GM19438 (cell line): ENCODE data around the gene ZMYND8.
"Not testable (repeated sequence)": the region's sequence is repeated elsewhere in the genome, so short reads cannot be mapped to it uniquely, and the experiment has no call there.

Source experiments
- ATAC-seq: cut with Tn5 transposase; IDR thresholded peaks from one replicate; pipeline ENCODE4 v1.9.1; 2021; ENCODE audit warnings: low read depth; ENCODE audit not compliant: unreplicated experiment

The ZMYND8 gene

DNA sequence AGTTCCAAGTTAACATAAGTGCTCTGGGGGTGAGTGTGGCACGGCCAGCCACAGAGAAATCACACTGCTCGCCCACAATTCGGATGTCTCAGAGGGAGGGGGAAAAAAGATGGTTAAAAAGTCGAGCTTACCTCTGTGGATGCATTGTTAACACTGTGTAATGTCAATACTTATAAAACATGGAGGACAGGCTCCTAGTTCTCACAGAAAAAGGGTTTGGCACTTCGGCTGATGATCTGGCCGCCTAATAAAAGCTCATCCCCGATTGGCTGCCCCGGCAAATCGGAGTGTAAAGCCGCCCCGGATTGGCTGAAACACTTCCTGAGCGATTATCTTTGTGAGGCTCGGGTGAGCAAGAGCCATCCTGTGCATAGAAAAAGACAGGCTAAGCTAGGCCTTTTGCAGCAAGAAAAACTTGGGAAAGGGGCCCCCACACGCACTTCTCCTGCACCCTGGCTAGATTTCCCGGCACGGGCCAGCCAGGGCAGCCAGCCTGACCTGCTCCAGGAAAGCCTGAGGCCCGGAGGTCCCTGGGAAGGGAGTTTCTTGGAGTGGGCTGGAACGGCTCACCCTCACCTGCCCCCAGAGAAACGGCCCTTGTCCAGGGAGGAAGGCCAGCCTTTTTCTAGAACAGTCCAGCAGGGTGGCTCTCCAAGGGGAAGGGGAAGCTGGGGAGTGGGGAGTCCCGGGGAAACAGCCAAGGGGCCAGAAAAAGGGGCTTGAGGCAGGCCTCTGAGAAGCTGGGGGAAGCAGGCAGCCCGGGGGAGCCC, at the start of gene ZMYND8:
Gene ZMYND8, minus strand, starts transcription at position 174 of the 770 bp plus-strand sequence. Its CDS starts 29 bp downstream, at position 145.
- ATAC-seq, result no peak

DNA sequence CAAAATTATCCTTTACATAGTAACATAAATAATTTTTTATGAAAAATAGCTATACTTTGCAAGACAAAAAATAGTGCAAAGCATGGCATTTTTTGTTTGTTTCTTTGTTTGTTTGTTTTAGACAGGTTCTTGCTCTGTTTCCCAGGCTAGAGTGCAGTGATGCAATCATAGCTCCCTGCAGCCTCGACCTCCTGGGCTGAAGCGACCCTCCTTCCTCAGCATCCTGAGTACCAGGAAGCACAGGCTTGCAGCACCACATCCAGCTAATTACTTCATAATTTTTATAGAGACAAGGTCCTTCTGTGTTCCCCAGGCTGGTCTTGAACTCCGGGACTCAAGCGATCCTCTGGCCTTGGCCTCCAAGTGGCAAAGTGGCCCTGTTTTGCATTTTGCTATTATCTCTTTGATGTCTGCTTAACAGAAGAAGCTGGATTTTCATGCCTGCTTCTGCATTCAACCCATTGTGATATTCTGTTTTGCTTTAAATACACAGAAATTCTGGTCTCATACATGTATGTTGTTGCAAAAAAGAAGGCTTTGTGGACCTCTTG, 49.4 kb upstream of the ZMYND8 start:
- no peak for ATAC-seq

DNA sequence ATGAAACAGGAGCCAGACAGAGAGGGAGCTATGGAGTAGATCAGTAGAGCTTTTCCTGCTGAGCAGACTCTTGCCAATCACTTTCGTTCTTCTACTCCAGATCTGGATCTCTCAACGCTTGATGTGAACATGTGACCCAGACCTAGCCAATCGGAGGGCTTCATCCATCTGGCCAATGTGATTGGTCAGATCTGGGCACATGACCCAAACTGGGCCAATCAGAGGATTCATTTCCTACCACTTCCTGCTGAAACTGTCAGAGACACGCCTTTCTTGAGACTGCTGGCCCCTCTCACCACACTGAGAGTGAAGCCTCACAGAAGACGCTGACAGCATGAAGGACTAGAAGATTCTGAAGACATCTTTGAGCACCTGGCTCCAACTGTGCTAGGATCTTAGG, 44.2 kb upstream of the ZMYND8 start:
- no peak for ATAC-seq

- no peak for ATAC-seq
These were observed 41.3 kb upstream of the ZMYND8 start for GRCh38 chr20:47397652-47398301.

DNA sequence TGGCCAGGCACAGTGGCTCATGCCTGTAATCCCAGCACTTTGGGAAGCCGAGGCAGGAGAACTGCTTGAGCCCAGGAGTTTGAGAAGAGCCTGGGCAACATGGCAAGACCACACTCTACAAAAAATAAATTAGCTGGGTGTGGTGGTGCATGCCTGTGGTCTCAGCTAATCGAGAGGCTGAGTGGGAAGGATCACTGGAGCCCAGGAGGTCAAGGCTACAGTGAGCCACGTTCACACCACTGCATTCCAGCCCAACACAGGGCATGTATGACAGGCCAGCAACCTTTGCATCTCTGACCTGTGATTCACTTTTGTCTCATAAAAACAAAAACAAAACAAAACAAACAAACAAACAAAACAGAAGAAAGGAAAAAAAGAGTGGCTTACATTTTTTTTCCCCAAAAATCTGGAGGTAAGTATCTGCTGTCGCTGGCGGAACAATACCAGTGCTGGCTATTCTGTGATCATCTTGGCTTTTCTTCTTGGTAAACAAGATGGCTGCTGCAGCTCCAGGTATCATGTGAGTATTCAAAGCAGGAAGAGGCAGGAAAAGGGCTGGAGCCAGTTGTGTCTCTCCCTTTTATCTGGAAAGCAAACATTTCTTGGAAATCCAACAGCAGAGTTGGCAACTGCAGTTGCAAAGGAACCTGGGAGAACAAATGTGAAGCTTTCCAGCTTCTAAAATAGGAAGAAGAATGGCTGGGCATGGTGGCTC, 40.4 kb upstream of the ZMYND8 start:
- no peak for ATAC-seq

DNA sequence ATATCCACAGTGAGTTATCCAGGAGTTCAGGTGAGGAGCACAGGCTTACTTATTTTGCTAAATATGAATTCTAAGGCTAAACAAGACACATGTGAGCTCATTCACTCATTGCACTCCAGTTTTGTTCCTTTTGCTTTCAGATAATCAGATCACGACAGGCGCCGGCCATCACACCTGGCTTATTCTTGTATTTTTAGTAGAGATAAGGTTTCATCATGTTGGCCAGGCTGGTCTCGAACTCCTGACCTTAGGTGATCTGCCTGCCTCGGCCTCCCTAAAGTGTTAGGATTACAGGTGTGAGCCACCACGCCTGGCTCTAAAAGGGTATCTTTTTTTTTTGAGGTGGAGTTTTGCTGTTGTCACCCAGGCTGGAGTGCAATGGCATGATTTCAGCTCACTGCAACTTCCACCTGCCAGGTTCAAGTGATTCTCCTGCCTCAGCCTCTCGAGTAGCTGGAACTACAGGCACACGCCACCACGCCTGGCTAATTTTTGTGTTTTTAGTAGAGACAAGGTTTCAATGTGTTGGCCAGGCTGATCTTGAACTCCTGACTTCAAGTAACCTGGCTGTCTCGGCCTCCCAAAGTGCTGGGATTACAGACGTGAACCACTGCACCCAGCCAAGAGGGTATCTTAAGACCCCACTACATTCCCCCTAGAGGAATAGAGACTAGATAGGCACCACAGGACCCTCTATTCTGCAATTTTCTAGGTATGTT, 37.5 kb upstream of the ZMYND8 start:
- ATAC-seq, result not testable (repeated sequence)

- no peak for ATAC-seq
These were observed 36.2 kb upstream of the ZMYND8 start for GRCh38 chr20:47392721-47393073.

GRCh38 chr20:47392015-47392720, 35.7 kb upstream of the ZMYND8 start:
- no peak for ATAC-seq

DNA sequence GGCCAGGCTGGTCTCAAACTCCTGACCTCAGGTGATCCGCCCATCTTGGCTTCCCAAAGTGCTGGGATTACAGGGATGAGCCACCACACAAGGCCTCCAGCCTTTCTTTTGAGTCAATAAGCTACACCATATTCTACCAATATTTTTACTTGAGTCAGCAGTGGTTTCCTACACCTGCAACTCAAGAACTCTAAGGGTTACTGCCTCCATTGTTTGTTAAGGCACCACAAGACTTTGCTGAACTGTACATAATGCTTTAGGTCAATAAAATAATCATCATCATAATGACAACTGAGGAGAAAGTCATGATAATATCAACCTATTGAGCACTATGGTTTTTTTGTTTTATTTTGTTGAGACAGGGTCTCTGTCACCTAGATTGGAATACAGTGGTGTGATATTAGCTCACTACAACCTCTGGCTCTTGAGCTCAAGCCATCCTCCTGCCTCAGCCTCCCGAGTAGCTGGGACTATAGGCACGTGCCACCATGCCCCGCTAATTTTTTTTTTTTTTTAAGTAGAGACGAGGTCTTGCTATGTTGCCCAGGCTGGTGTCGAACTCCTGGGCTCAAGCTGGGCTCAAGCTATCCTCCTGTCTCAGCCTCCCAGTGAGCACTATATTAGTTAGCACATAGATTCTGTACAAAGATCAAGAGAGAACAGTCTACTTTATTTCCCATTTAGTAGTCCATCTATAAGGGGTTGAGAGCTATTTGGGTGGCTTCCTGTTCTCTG, 34.9 kb upstream of the ZMYND8 start:
- no peak for ATAC-seq

DNA sequence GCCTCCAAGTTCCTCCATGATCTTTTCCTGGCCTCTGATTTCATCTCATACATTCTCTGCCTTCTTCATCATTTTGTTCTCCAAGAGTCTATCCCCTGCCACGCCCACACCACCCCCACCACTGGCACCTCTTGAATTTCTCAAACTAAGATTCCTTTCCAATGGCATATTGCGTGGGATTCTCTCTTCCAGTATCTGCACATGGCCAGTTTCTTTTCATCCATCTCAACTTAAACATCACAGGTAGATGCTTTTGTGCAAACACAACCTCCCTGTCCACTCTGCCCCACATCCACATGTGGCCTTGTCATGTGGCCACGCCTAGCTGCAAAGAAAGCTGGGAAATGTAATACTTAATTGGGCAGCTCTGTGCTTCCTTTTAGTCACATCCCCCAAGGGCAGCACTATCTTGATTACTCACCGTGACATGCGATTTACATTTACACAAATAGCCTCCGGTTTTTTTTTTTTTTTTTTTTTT, 33.4 kb upstream of the ZMYND8 start:
- no peak for ATAC-seq

DNA sequence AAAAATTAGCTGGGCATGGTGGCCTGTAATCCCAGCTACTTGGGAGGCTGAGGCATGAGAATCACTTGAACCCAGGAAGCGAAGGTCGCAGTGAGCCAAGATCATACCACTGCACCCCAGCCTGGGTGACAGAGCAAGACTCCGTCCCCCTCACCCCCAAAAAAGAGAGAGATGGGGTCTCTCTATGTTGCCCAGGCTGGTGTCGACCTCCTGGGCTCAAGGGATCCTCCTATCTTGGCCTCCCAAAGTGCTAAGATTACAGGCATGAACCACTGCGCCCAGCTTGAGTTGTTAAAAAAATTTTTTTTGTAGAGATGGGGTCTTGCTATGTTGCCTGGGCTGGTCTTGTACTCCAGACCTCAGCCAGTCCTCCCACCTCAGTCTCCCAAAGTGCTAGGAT, 29.5 kb upstream of the ZMYND8 start:
- not testable (repeated sequence) for ATAC-seq

GRCh38 chr20:47382746-47383415, 26.4 kb upstream of the ZMYND8 start:
- no peak for ATAC-seq

DNA sequence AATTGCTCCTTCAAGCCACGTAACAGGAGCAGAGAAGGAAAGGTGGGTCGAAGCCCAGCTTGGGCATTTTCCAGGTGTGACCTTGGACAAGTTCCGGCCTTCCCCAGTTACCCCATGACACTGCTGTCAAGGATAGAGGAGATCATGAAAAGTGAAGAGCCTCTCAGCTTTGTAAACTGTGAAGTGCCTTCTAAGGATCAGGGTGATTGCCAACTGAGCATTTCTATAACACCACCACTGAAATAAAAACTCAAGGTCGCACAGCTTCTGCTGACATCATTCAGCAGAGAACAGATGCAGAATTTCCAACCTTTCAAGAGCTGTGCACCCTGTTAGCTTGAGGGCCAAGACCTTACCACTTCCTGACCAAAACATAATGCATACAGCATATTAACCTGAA, 24.0 kb upstream of the ZMYND8 start:
- no peak for ATAC-seq

DNA sequence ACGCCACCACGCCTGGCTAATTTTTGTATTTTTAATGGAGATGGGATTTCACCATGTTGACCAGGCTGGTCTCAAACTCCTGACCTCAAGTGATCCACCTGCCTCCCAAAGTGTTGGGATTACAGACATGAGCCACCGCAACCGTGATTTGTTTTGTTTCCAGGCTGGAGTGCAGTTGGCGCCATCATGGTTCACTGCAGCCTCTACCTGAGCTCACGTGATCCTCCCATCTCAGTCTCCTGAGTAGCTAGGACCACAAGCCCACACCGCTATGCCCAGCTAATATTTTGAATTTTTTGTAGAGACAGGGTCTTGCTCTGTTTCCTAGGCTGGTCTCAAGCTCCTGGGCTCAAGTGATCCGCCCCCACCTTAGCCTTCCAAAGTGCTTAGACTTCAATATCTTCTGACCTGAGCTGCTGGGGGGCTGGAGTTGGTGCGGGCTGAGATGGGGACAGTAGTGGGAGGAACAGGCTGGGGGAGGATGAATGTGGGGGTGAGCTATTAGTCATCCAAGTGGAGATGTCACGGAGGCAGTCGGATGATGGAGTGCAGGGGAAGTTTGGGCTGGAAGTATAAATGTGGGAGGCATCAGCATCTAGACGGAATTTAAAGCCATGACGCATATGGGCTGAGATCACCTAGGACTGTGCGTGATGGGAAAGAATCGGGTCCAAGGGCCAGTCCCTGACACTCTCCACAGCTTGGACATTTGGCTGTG, 23.1 kb upstream of the ZMYND8 start:
- ATAC-seq, result no peak

DNA sequence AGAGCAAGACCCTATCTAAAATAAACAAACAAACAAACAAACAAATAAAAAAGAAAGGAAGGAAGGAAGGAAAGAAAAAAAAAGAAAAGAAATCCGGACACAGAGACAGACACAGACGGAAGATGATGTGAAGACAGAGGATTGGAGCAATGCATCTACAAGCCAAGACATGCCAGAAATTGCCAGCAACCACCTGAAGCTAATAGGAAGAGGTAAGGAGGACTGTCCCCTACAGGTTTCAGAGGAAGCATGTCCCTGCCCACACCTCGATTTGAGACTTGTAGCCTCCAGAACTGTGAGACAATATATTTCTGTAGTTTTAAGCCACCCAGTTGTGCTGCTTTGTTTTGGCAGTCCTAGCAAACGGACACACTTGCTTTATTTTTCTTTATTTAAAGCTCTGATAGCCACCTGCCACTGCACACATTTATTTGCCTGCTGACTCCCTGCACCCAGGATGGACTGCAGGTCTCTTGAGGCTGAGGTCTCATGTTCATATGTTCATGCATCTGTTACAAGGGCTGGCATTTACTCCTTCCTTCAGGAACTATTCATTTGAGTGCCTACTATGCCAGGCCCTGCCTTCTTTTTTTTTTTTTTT, 20.7 kb upstream of the ZMYND8 start:
- ATAC-seq, result no peak

DNA sequence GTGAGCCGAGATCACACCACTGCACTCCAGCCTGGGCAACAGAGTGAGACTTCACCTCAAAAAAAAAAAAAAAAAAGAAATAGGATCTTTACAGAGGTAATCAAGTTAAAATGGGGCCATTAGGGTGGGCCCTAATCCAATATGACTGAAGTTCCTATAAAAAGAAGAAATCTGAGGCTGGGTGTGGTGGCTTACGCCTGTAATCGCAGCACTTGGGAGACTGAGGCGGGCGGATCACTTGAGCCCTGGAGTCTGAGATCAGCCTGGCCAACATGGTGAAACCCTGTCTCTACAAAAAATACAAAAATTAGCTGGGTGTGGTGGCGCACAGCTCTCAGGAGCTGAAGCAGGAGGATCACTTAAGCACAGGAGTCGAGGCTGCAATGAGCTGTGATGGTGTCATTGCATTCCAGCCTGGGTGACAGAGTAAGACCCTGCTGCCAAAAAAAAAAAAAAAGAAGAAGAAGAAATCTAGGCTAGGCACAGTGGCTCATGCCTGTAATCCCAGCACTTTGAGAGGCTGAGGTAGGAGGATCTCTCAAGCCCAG, 19.7 kb upstream of the ZMYND8 start:
- ATAC-seq, result not testable (repeated sequence)

GRCh38 chr20:47374121-47374520, 17.6 kb upstream of the ZMYND8 start:
- not testable (repeated sequence) for ATAC-seq
